GM19025 (cell line): ENCODE results near the gene TFEB.

Experiments used
- ATAC-seq: cut with Tn5 transposase; IDR thresholded peaks from one replicate; pipeline ENCODE4 v1.9.1; 2021; ENCODE audit warnings: mild to moderate bottlenecking, low read depth, moderate library complexity; ENCODE audit not compliant: unreplicated experiment

Gene TFEB

GRCh38 chr6:41642960-41643898, 92.2 kb downstream of the TFEB start:
- ATAC-seq, result no peak

GRCh38 chr6:41642090-41642959, 93.1 kb downstream of the TFEB start:
- ATAC-seq, result no peak

- no peak for ATAC-seq
Observed at GRCh38 chr6:41641352-41641925, 94.0 kb downstream of the TFEB start.

GRCh38 chr6:41640426-41640825, 95.0 kb downstream of the TFEB start:
- no peak for ATAC-seq

GRCh38 chr6:41639809-41640371, 95.5 kb downstream of the TFEB start:
- ATAC-seq, result no peak

- no peak for ATAC-seq
Observed at GRCh38 chr6:41638935-41639808, 96.2 kb downstream of the TFEB start.

- no peak for ATAC-seq
Observed at GRCh38 chr6:41638002-41638934, 97.1 kb downstream of the TFEB start, which contains the start of gene MDFI. TSS of gene MDFI (plus strand) at chr6:41638468. CDS start at chr6:41638750, 282 bp downstream.

- ATAC-seq, result no peak
Observed at GRCh38 chr6:41637194-41638001, 98.0 kb downstream of the TFEB start.

- no peak for ATAC-seq
Observed at GRCh38 chr6:41636833-41637193, 98.6 kb downstream of the TFEB start.

GRCh38 chr6:41635365-41635764, 100.0 kb downstream of the TFEB start:
- ATAC-seq, result no peak

- no peak for ATAC-seq
Observed at GRCh38 chr6:41634657-41635056, 100.8 kb downstream of the TFEB start.
